OCI-LY3 (cell line): ENCODE results near the gene ORC4.
"Not testable (repeated sequence)": the region's sequence is repeated elsewhere in the genome, so short reads cannot be mapped to it uniquely, and the experiment has no call there.

Experiments
- CTCF ChIP-seq: fragments of 200-600, 300-600 bp; sonication (generic); IDR thresholded peaks from 2 replicates; pipeline ENCODE4 v1.5.1; 2014; ENCODE audit warnings: antibody characterized with exemption, low read length, low read depth
- EZH2phosphoT487 ChIP-seq: fragments of 200-600 bp; shearing (Covaris generic); IDR thresholded peaks from 2 replicates; pipeline ENCODE4 v1.6.1; 2018; ENCODE audit warnings: antibody characterized with exemption, mixed run types, low read depth

- TF ChIP-seq CTCF, EZH2phosphoT487: not testable (repeated sequence)
Observed at GRCh38 chr2:147994965-147995364, 25.6 kb downstream of the ORC4 start.
